H1 (cell line): Measurements from ENCODE around the gene TSPAN5. TPM values are rescaled to one million over a fixed set of nuclear protein-coding genes. Genes with fewer than 3 reads are reported as not detected.

Source experiments
- BRCA1 ChIP-seq: IDR thresholded peaks from 2 replicates; pipeline ENCODE4 v1.6.1; 2012; ENCODE audit warnings: low read depth, low read length, improper control_type of control experiment
- JUND ChIP-seq: IDR thresholded peaks from 2 replicates; pipeline ENCODE4 v1.6.1; 2011; ENCODE audit warnings: mild to moderate bottlenecking, improper control_type of control experiment, low read length
- KDM1A ChIP-seq: fragments of 200-600, 300-600 bp; sonication (generic); IDR thresholded peaks from 2 replicates; pipeline ENCODE4 v1.7.1; 2016; ENCODE audit warnings: mild to moderate bottlenecking, low read length, borderline replicate concordance
- SAP30 ChIP-seq: fragments of 300-600 bp; sonication (generic); IDR thresholded peaks from 2 replicates; pipeline ENCODE4 v1.7.1; 2012; ENCODE audit warnings: low read length, moderate library complexity, mild to moderate bottlenecking, inconsistent platforms; ENCODE audit not compliant: insufficient read depth, insufficient replicate concordance
- SP4 ChIP-seq: IDR thresholded peaks from 2 replicates; pipeline ENCODE4 v1.6.1; 2012; ENCODE audit warnings: low read length, inconsistent platforms
- TAF1 ChIP-seq: IDR thresholded peaks from 2 replicates; pipeline ENCODE4 v1.6.1; 2011; ENCODE audit warnings: mild to moderate bottlenecking, low read depth, low read length
- polyA plus RNA-seq, 7 experiments: library from polyadenylated mRNA; depleted of rRNA in 3 of 7; stranded (reverse) in 5 of 7; unstranded in 2 of 7; fragments of >200 nt in 5 of 7; fragments of 200-250 nt in 2 of 7; gene quantifications; 1 replicate in 5 of 7; 2 replicates in 1 of 7; 4 replicates in 1 of 7; pipeline versions ENCODE4 v1.2.1 to v1.2.3, GENCODE V29; 2011 to 2013; ENCODE audit warnings: missing spikeins in 2 of 7, mixed read lengths in 2 of 7
- total RNA-seq: library from RNA; stranded (reverse); fragmentation: NEBNext Ultra II Directional; extraction: Animal tissue kit (Norgen Biotek cat#: 25700); gene quantifications from 2 replicates; pipeline ENCODE4 v1.2.1, GENCODE V29; 2021
- TF ChIP-seq, protein P1 (sequence below): IDR thresholded peaks from 2 replicates; pipeline ENCODE4 v1.6.1; 2012; ENCODE audit warnings: low read length, inconsistent platforms

TSPAN5 gene
- total and polyA plus RNA-seq, 2 of the 8 experiments (the other 6 are each of a cell fraction or from before 2014, with no cell fraction given), result 17.6 to 21.2 TPM

DNA sequence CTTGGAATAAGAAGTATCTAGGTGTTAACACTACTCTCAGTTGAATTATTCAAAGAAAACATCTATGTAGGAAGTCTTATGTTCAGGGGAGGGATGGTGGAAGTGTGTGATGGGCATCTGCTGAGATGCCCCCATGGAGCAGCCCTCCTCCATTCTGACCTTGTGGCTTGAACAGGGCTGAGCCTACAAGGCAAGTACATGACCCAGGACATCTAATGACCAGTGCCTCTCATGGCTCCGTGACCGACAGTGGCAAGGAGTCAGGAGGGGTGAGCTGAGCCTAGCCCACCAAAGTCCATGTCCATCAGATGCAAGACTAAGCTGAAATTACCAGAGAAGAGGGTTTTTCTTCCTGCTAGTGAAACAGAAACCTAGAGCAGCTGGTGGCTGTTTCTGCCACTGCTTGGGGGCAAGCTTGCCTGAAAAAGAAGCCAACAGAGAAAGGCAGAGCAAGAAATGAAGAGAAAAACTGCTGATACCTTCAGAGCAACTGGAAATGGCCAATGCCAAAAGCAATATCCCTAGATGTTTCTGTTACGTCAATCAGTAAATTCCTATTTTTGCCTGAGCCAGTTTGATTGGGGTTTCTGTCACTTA, 113.5 kb downstream of the TSPAN5 start (continued):
- TF ChIP-seq, protein P1, sequence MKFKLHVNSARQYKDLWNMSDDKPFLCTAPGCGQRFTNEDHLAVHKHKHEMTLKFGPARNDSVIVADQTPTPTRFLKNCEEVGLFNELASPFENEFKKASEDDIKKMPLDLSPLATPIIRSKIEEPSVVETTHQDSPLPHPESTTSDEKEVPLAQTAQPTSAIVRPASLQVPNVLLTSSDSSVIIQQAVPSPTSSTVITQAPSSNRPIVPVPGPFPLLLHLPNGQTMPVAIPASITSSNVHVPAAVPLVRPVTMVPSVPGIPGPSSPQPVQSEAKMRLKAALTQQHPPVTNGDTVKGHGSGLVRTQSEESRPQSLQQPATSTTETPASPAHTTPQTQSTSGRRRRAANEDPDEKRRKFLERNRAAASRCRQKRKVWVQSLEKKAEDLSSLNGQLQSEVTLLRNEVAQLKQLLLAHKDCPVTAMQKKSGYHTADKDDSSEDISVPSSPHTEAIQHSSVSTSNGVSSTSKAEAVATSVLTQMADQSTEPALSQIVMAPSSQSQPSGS, result no peak
- TF ChIP-seq SAP30, result no peak
- TF ChIP-seq JUND, result no peak
- no peak for TF ChIP-seq BRCA1
- no peak for TF ChIP-seq SP4
- no peak for TF ChIP-seq TAF1
- TF ChIP-seq KDM1A, result no peak
